GM12872 (cell line): ENCODE measurements around the gene PTX4.

Experiments used
- CTCF ChIP-seq: IDR thresholded peaks from 3 replicates; pipeline ENCODE4 v1.5.1; 2011; ENCODE audit warnings: low read depth, mild to moderate bottlenecking, low read length, moderate library complexity; ENCODE audit not compliant: insufficient read depth

Gene PTX4

GRCh38 chr16:1458336-1458976 lies 30.3 kb downstream of the PTX4 start:
- no peak for TF ChIP-seq CTCF

GRCh38 chr16:1457489-1458245 lies 31.1 kb downstream of the PTX4 start:
- TF ChIP-seq CTCF = no peak

GRCh38 chr16:1456951-1457350 lies 31.8 kb downstream of the PTX4 start:
- no peak for TF ChIP-seq CTCF

- TF ChIP-seq CTCF = no peak
Observed at GRCh38 chr16:1455190-1456171, 33.3 kb downstream of the PTX4 start.

- no peak for TF ChIP-seq CTCF
Observed at GRCh38 chr16:1454561-1454960, 34.2 kb downstream of the PTX4 start.

GRCh38 chr16:1453316-1453715 lies 35.4 kb downstream of the PTX4 start:
- TF ChIP-seq CTCF = no peak

GRCh38 chr16:1452530-1452929 lies 36.2 kb downstream of the PTX4 start:
- TF ChIP-seq CTCF = no peak
